ENCODE results near the gene SH2B2.

Gene SH2B2

GRCh38 chr7:102266541-102266940 is 20.1 kb upstream of the SH2B2 start:
- no peak for DNase-seq (ENCODE audit: low read depth)

GRCh38 chr7:102268635-102269034 is 18.0 kb upstream of the SH2B2 start:
- DNase-seq (ENCODE audit: low read depth): no peak

- DNase-seq (ENCODE audit: low read depth): no peak
Measured at GRCh38 chr7:102270178-102270887, 16.3 kb upstream of the SH2B2 start.

GRCh38 chr7:102271158-102271798 is 15.4 kb upstream of the SH2B2 start:
- DNase-seq (ENCODE audit: low read depth): no peak

GRCh38 chr7:102272075-102272916 is 14.4 kb upstream of the SH2B2 start:
- DNase-seq (ENCODE audit: low read depth): peak; percentile 68

- DNase-seq (ENCODE audit: low read depth): no peak
Measured at GRCh38 chr7:102272917-102273748, 13.5 kb upstream of the SH2B2 start.

GRCh38 chr7:102273749-102274712 is 12.6 kb upstream of the SH2B2 start:
- no peak for DNase-seq (ENCODE audit: low read depth)

- no peak for DNase-seq (ENCODE audit: low read depth)
Measured at GRCh38 chr7:102275123-102275703, 11.5 kb upstream of the SH2B2 start.

GRCh38 chr7:102277901-102278300 is 8.8 kb upstream of the SH2B2 start:
- DNase-seq (ENCODE audit: low read depth): no peak

GRCh38 chr7:102279537-102280400 is 6.9 kb upstream of the SH2B2 start:
- DNase-seq (ENCODE audit: low read depth): peak; percentile 34

- DNase-seq (ENCODE audit: low read depth): no peak
Measured at GRCh38 chr7:102280521-102280920, 6.1 kb upstream of the SH2B2 start.

- DNase-seq (ENCODE audit: low read depth): no peak
Measured at GRCh38 chr7:102281785-102282184, 4.9 kb upstream of the SH2B2 start.

- no peak for DNase-seq (ENCODE audit: low read depth)
Measured at GRCh38 chr7:102282465-102283362, 4.0 kb upstream of the SH2B2 start.

GRCh38 chr7:102283477-102284189 is 3.0 kb upstream of the SH2B2 start:
- no peak for DNase-seq (ENCODE audit: low read depth)

- DNase-seq (ENCODE audit: low read depth): no peak
Measured at GRCh38 chr7:102284399-102284798, 2.3 kb upstream of the SH2B2 start.

GRCh38 chr7:102284891-102285539 is 1.7 kb upstream of the SH2B2 start:
- DNase-seq (ENCODE audit: low read depth): no peak

- no peak for DNase-seq (ENCODE audit: low read depth)
Measured at GRCh38 chr7:102285540-102286236, 980 bp upstream of the SH2B2 start.

All from fibroblast of gingiva (primary cell).